Right atrium auricular region (tissue), 2 donors: ENCODE data around the gene DUS2. TPM values are rescaled to one million over a fixed set of nuclear protein-coding genes. Genes with fewer than 3 reads are reported as not detected.
"Not testable (repeated sequence)": the region's sequence is repeated elsewhere in the genome, so short reads cannot be mapped to it uniquely, and the experiment has no call there.

Source experiments
- DNase-seq: peaks from one replicate; pipeline ENCODE4 v3.0.0-alpha.2; 2019; ENCODE audit warnings: low spot score
- H3K27ac ChIP-seq, 2 donors: fragments of 200-600 bp; sonication (generic); 1 replicate in 1 of 2; 2 replicates in 1 of 2; pipeline ENCODE4 v1.5.1; 2016 to 2019
- H3K27me3 ChIP-seq, 2 donors: fragments of 200-600 bp; sonication (generic); one replicate each; pipeline versions ENCODE4 v1.5.1 to v1.6.0; 2017 to 2019
- H3K36me3 ChIP-seq: fragments of 200-600 bp; sonication (generic); one replicate; pipeline ENCODE4 v1.5.1; 2016
- H3K4me1 ChIP-seq, 2 donors: fragments of 200-600 bp; sonication (generic); one replicate each; pipeline versions ENCODE4 v1.5.1 to v1.6.0; 2017 to 2019
- H3K4me3 ChIP-seq, 2 donors: fragments of 200-600 bp; sonication (generic); 1 replicate in 1 of 2; 2 replicates in 1 of 2; pipeline ENCODE4 v1.5.1; 2017 to 2019; ENCODE audit warnings: mild to moderate bottlenecking in 1 of 2, moderate library complexity in 1 of 2
- H3K9me3 ChIP-seq, 2 donors: fragments of 200-600 bp; sonication (generic); one replicate each; pipeline ENCODE4 v1.5.1; 2019
- CTCF ChIP-seq, 2 donors: fragments of 200-600 bp; sonication (generic); IDR thresholded peaks; one replicate each; pipeline ENCODE4 v1.5.1; 2019; ENCODE audit warnings: antibody characterized with exemption in 2 of 2
- total RNA-seq, 2 donors: library from RNA; depleted of rRNA; stranded (reverse); fragments of >200 nt; gene quantifications; one replicate each; pipeline ENCODE4 v1.1.0, GENCODE V29; 2016

DUS2 gene
- total RNA-seq, 2 donors from 2014 or later: 4.5 to 4.9 TPM

DNA sequence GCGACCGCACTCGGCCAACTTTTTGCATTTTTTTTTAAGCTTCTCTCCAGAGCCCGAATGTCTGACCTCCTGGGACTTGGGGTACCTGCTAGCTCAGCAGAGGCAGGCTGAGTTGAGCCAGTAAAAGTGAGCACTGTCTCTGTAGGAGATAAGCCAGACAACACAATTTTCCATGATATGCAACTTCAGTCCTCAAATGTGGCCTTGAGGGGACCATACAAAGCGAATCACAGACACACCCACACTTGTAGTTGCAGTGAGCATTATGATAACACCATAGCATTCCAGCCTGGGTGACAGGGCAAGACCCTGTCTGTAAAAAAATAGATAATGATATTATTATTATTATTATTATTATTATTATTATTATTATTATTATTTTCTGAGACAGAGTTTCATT, 26.4 kb upstream of the DUS2 start:
- H3K4me3 ChIP-seq: no peak overlapping the region
- H3K36me3 ChIP-seq: no peaks in the 10 kb centered on the region
- peaks cover 0 to 19% of the 10 kb centered on the region in 2 donors for H3K4me1 ChIP-seq
- TF ChIP-seq CTCF (IDR thresholded peaks at IDR 0.05): no peak
- no peak overlapping the region for H3K27ac ChIP-seq
- H3K9me3 ChIP-seq: no peaks in the 10 kb centered on the region
- no peak for DNase-seq
- no peaks in the 10 kb centered on the region for H3K27me3 ChIP-seq

- H3K27me3 ChIP-seq, H3K4me3 ChIP-seq, H3K27ac ChIP-seq, H3K36me3 ChIP-seq, DNase-seq, H3K9me3 ChIP-seq: not testable (repeated sequence)
- H3K4me1 ChIP-seq: peaks cover 0 to 13% of the 10 kb centered on the region in 2 donors
Observed at GRCh38 chr16:67998231-67998778, 24.8 kb upstream of the DUS2 start.

GRCh38 chr16:67998779-67999688, 24.1 kb upstream of the DUS2 start, which contains the start of gene DPEP2:
DPEP2 (minus strand) TSS chr16:67999484; CDS start chr16:67993212, 6,272 bp downstream.
- H3K27me3 ChIP-seq, H3K4me3 ChIP-seq, H3K9me3 ChIP-seq, H3K36me3 ChIP-seq, H3K4me1 ChIP-seq: not testable (repeated sequence)
- H3K27ac ChIP-seq: peak within 1 kb of the TSS; percentile 56 to 62
- DNase-seq: peak; percentile 61

GRCh38 chr16:67999985-68000384, 23.1 kb upstream of the DUS2 start:
- no peaks in the 10 kb centered on the region for H3K27me3 ChIP-seq
- peaks cover 0 to 6% of the 10 kb centered on the region in 2 donors for H3K4me1 ChIP-seq
- H3K36me3 ChIP-seq: no peaks in the 10 kb centered on the region
- TF ChIP-seq CTCF (IDR thresholded peaks at IDR 0.05): no peak
- no peak overlapping the region for H3K4me3 ChIP-seq
- DNase-seq: no peak
- peak overlapping the region; percentile 56 to 62 for H3K27ac ChIP-seq
- no peaks in the 10 kb centered on the region for H3K9me3 ChIP-seq

DNA sequence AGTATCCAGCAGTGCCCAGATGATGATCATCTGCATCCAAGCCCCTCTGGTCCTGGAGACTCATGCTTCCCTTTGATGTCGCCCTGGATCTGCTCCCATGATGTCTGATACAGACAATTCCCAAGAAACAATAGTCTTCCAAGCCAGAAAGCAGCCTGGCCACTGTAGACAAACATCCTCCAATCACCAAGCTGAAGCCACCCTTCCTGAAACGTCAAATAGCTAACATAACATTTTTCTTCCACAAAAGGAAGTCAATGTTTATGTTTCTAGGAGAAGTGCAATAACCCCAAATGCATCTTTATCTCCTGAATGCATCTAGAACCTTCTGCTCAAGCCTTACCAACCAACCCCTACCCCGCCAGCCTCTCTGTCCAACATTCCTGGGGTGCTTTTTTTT, 22.6 kb upstream of the DUS2 start:
- no peaks in the 10 kb centered on the region for H3K9me3 ChIP-seq

DNA sequence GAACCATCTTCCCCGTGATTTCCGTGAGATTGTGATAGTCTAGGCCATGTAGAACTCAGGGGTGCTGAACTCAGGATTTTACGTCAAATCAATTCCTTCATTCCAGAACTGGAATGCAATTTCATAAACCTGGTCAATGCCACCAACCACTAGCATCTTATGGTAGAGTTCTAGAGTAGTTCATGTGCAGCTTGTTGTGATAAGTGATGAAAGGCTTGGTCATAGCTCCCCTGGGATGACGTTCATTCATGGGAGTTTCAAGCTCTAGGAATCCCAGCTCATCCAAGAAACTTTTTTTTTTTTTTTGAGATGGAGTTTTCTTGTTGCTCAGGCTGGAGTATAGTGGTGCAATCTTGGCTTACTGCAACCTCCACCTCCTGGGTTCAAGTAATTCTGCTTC, 20.1 kb upstream of the DUS2 start:
- no peaks in the 10 kb centered on the region for H3K9me3 ChIP-seq
- no peaks in the 10 kb centered on the region for H3K36me3 ChIP-seq
- peaks cover 0 to 6% of the 10 kb centered on the region in 2 donors for H3K4me1 ChIP-seq
- H3K4me3 ChIP-seq: no peak overlapping the region
- no peak for DNase-seq
- H3K27ac ChIP-seq: no peak overlapping the region
- no peaks in the 10 kb centered on the region for H3K27me3 ChIP-seq
- no peak for TF ChIP-seq CTCF (IDR thresholded peaks at IDR 0.05)

More for the DNA sequence above, 22.6 kb upstream of the DUS2 start:
- Histone ChIP-seq H3K4me1 (peaks cover 0 to 6% of the 10 kb centered on the region in 2 donors), H3K27me3 (no peaks in the 10 kb centered on the region), H3K27ac (peak overlapping the region; percentile 56 to 62), H3K36me3 (no peaks in the 10 kb centered on the region), H3K4me3 (no peak overlapping the region)
- no peak for DNase-seq
- TF ChIP-seq CTCF (IDR thresholded peaks at IDR 0.05): no peak
